Mesenchymal stem cell (in vitro differentiated cells and primary cell): ENCODE measurements around the gene HNRNPM.
A peak's percentile ranks its signal among the peaks of the same experiment; 100 is the strongest.

Experiments used
- DNase-seq: peaks from one replicate; pipeline ENCODE4 v3.0.0-alpha.2; 2013
- H2AFZ ChIP-seq: one replicate; pipeline ENCODE4 v1.6.1; 2013; ENCODE audit warnings: low read depth, mild to moderate bottlenecking, control low read depth, inconsistent platforms, low read length, moderate library complexity
- H2AK5ac ChIP-seq: 2 replicates; pipeline ENCODE4 v1.6.1; 2013; ENCODE audit warnings: low read length, moderate library complexity, mild to moderate bottlenecking, inconsistent platforms; ENCODE audit not compliant: severe bottlenecking
- H2BK120ac ChIP-seq: one replicate; pipeline ENCODE4 v1.6.1; 2013; ENCODE audit warnings: low read depth, mild to moderate bottlenecking, inconsistent platforms, low read length, moderate library complexity
- H2BK12ac ChIP-seq, 2 experiments: one replicate each; pipeline ENCODE4 v1.6.1; 2013; ENCODE audit warnings: inconsistent platforms in 2 of 2, low read length in 2 of 2, mild to moderate bottlenecking in 2 of 2, moderate library complexity in 2 of 2, control low read depth in 1 of 2
- H2BK15ac ChIP-seq: one replicate; pipeline ENCODE4 v1.6.1; 2013; ENCODE audit warnings: mild to moderate bottlenecking, low read depth, inconsistent platforms; ENCODE audit not compliant: poor library complexity, severe bottlenecking
- H2BK5ac ChIP-seq: 2 replicates; pipeline ENCODE4 v1.6.1; 2013; ENCODE audit warnings: low read depth, mild to moderate bottlenecking, low read length, control low read depth, inconsistent platforms; ENCODE audit not compliant: poor library complexity, severe bottlenecking
- H3K14ac ChIP-seq, 2 experiments: one replicate each; pipeline ENCODE4 v1.6.1; 2013; ENCODE audit warnings: inconsistent platforms in 2 of 2, low read length in 2 of 2, control low read depth in 1 of 2, mild to moderate bottlenecking in 1 of 2, moderate library complexity in 1 of 2
- H3K18ac ChIP-seq, 2 experiments: one replicate each; pipeline ENCODE4 v1.6.1; 2013; ENCODE audit warnings: inconsistent platforms in 2 of 2, low read length in 2 of 2, control low read depth in 1 of 2, low read depth in 1 of 2, mild to moderate bottlenecking in 1 of 2
- H3K23ac ChIP-seq, 2 experiments: one replicate each; pipeline ENCODE4 v1.6.1; 2013; ENCODE audit warnings: inconsistent platforms in 2 of 2, low read length in 2 of 2, mild to moderate bottlenecking in 2 of 2, moderate library complexity in 2 of 2, control low read depth in 1 of 2
- H3K27ac ChIP-seq: 2 replicates; pipeline ENCODE4 v1.5.1; 2013; ENCODE audit warnings: mild to moderate bottlenecking, moderate library complexity, low read length, control low read depth, inconsistent platforms; ENCODE audit not compliant: poor library complexity, severe bottlenecking
- H3K27me3 ChIP-seq, 2 experiments: 2 replicates each; pipeline versions ENCODE4 v1.6.1 to v1.7.0; 2013; ENCODE audit warnings: low read length in 2 of 2, mild to moderate bottlenecking in 2 of 2, moderate library complexity in 2 of 2, control low read depth in 1 of 2, inconsistent platforms in 1 of 2; ENCODE audit not compliant: control insufficient read depth in 1 of 2, insufficient read depth in 1 of 2
- H3K36me3 ChIP-seq, 2 experiments: 2 replicates each; pipeline versions ENCODE4 v1.6.1 to v1.7.0; 2013; ENCODE audit warnings: low read length in 2 of 2, control low read depth in 1 of 2, inconsistent platforms in 1 of 2, low read depth in 1 of 2, mild to moderate bottlenecking in 1 of 2; ENCODE audit not compliant: insufficient read depth in 2 of 2, control insufficient read depth in 1 of 2
- H3K4ac ChIP-seq, 2 experiments: one replicate each; pipeline ENCODE4 v1.6.1; 2013; ENCODE audit warnings: inconsistent platforms in 2 of 2, low read length in 2 of 2, mild to moderate bottlenecking in 2 of 2, moderate library complexity in 2 of 2, control low read depth in 1 of 2, low read depth in 1 of 2
- H3K4me1 ChIP-seq: 2 replicates; pipeline ENCODE4 v1.6.1; 2013; ENCODE audit warnings: low read depth, low read length, control low read depth; ENCODE audit not compliant: control insufficient read depth, insufficient read depth
- H3K4me2 ChIP-seq: 2 replicates; pipeline ENCODE4 v1.6.1; 2013; ENCODE audit warnings: low read length, mild to moderate bottlenecking, inconsistent platforms; ENCODE audit not compliant: poor library complexity, severe bottlenecking
- H3K4me3 ChIP-seq, 2 experiments: 2 replicates each; pipeline versions ENCODE4 v1.5.1 to v1.7.0; 2013; ENCODE audit warnings: low read length in 2 of 2, mild to moderate bottlenecking in 2 of 2, control low read depth in 1 of 2, low read depth in 1 of 2; ENCODE audit not compliant: insufficient read depth in 1 of 2
- H3K79me1 ChIP-seq: replicated peaks from 2 replicates; pipeline ENCODE4 v1.6.1; 2013; ENCODE audit warnings: mild to moderate bottlenecking, control low read depth, low read length, inconsistent platforms; ENCODE audit not compliant: poor library complexity, severe bottlenecking
- H3K9ac ChIP-seq: 2 replicates; pipeline ENCODE4 v1.7.0; 2013; ENCODE audit warnings: mild to moderate bottlenecking, low read length, moderate library complexity
- H3K9me3 ChIP-seq: 2 replicates; pipeline ENCODE4 v1.7.0; 2013; ENCODE audit warnings: mild to moderate bottlenecking, low read length; ENCODE audit not compliant: control insufficient read depth
- H4K8ac ChIP-seq: one replicate; pipeline ENCODE4 v1.6.1; 2013; ENCODE audit warnings: inconsistent platforms, mild to moderate bottlenecking, low read length, moderate library complexity
- H4K91ac ChIP-seq: one replicate; pipeline ENCODE4 v1.6.1; 2013; ENCODE audit warnings: mild to moderate bottlenecking, low read length, inconsistent platforms
- WGBS: methylation state at CpG from one replicate; pipeline ENCODE4 v1.1.7; 2013; ENCODE audit warnings: mixed read lengths; 5-methylcytosine and 5-hydroxymethylcytosine counted together

Gene HNRNPM

DNA sequence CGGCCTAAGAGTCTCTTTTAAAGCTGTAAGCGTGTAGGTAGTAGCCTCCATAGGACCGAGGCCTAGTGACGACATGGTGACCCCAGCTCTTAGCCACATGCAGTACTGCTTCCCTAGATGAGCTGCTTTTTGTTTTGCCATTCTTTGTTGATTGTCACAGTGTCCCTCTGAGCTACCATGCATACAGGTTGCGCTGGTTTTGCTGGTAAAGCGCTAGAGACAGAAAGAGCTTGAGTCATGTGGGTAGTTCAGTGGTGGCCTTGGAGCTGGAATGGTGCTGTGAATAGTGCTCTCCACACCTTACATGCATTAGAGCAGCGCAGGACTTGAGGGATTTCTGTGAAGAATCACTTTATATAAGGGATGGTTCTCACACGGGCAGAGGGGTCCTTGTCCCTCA is 5.1 kb downstream of the HNRNPM start:
- H2BK12ac ChIP-seq = no peak overlapping the region
- peak overlapping the region; percentile 56 for H4K8ac ChIP-seq
- no peak for DNase-seq
- H2BK5ac ChIP-seq = no peak overlapping the region
- no peak overlapping the region for H2AFZ ChIP-seq
- no peaks in the 10 kb centered on the region for H3K79me1 ChIP-seq
- H3K14ac ChIP-seq = no peak overlapping the region
- H3K9ac ChIP-seq = no peak overlapping the region
- H3K18ac ChIP-seq = no peak overlapping the region
- 91% methylated on average over 7 of the region's 8 CpGs for WGBS
- no peak overlapping the region for H2BK15ac ChIP-seq
- no peak overlapping the region for H3K4ac ChIP-seq
- H3K4me1 ChIP-seq = peaks cover 40% of the 10 kb centered on the region
- H4K91ac ChIP-seq = no peak overlapping the region
- peaks cover 6 to 16% of the 10 kb centered on the region in 2 experiments for H3K36me3 ChIP-seq
- H3K9me3 ChIP-seq = no peaks in the 10 kb centered on the region
- H3K27me3 ChIP-seq = no peaks in the 10 kb centered on the region
- H3K4me3 ChIP-seq = no peak overlapping the region
- no peak overlapping the region for H3K27ac ChIP-seq
- no peak overlapping the region for H2BK120ac ChIP-seq
- H2AK5ac ChIP-seq = no peak overlapping the region
- no peak overlapping the region for H3K23ac ChIP-seq
- no peak overlapping the region for H3K4me2 ChIP-seq

DNA sequence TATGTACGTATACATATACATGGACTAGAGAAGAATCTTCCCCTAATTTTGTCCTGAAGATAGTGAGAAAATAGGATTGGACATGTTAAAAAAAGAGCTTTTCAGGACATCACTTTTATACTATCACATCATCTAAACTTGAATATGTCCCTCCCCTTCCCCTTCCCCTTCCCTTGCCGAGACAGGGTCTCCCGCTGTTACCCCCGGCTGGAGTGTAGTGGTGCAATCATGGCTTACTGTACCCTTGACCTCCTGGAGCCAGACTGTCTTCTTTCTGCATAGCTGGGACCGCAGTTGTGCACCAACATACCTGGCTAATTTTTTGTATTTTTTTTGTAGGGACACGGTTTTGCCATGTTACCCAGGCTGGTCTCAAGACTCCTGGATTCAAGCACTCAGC is 6.6 kb downstream of the HNRNPM start:
- H3K27ac ChIP-seq = peak overlapping the region; percentile 83
- peak overlapping the region; percentile 42 for H3K9ac ChIP-seq
- H3K4me3 ChIP-seq = peak overlapping the region in 1 of 2 experiments; percentile 39
- peaks cover 43% of the 10 kb centered on the region for H3K4me1 ChIP-seq
- no peaks in the 10 kb centered on the region for H3K9me3 ChIP-seq
- H2BK15ac ChIP-seq = no peak overlapping the region
- no peak overlapping the region for H4K8ac ChIP-seq
- H4K91ac ChIP-seq = no peak overlapping the region
- H3K36me3 ChIP-seq = peaks cover 13 to 30% of the 10 kb centered on the region in 2 experiments
- 77% methylated on average over 5 of the region's 6 CpGs for WGBS
- DNase-seq = no peak
- peak overlapping the region; percentile 84 for H2AK5ac ChIP-seq
- H3K23ac ChIP-seq = no peak overlapping the region
- H3K14ac ChIP-seq = no peak overlapping the region
- H2BK12ac ChIP-seq = no peak overlapping the region
- H3K4me2 ChIP-seq = peak overlapping the region; percentile 31
- no peak overlapping the region for H2AFZ ChIP-seq
- no peaks in the 10 kb centered on the region for H3K27me3 ChIP-seq
- H2BK5ac ChIP-seq = peak overlapping the region; percentile 33
- no peak overlapping the region for H3K18ac ChIP-seq
- no peak overlapping the region for H3K4ac ChIP-seq
- no peak overlapping the region for H2BK120ac ChIP-seq
- H3K79me1 ChIP-seq = no peaks in the 10 kb centered on the region

DNA sequence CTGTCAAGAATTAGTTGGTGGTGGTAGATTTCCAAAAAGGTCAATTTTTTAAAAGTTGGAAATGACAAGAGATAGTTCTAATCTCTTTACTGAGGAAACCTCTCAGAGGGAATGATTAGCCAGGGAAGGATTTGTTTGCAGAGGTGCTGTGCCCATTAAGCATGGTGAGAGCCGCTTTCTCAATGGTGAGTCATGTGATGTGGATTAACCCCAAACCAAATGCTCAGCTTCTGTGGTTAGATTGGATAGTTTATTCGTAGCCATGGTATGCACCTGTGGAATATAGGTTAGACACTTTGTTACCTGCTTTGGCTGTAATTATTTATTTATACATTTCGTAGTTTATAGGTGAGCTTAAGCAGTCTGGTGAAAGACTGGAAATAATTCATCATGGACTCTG is 7.1 kb downstream of the HNRNPM start:
- Histone ChIP-seq H3K27ac (peak overlapping the region; percentile 83), H2BK5ac (no peak overlapping the region), H3K4ac (no peak overlapping the region), H4K91ac (no peak overlapping the region), H3K4me2 (peak overlapping the region; percentile 31), H3K14ac (no peak overlapping the region), H2BK15ac (no peak overlapping the region), H3K18ac (no peak overlapping the region), H2BK12ac (no peak overlapping the region), H3K9me3 (no peaks in the 10 kb centered on the region), H3K27me3 (no peaks in the 10 kb centered on the region), H4K8ac (no peak overlapping the region), H3K4me1 (peaks cover 41% of the 10 kb centered on the region), H3K23ac (no peak overlapping the region), H3K9ac (peak overlapping the region; percentile 42), H2BK120ac (no peak overlapping the region), H3K36me3 (peaks cover 17 to 30% of the 10 kb centered on the region in 2 experiments), H2AFZ (no peak overlapping the region), H2AK5ac (no peak overlapping the region), H3K4me3 (peak overlapping the region in 1 of 2 experiments; percentile 39), H3K79me1 (no peaks in the 10 kb centered on the region)
- DNase-seq = peak; percentile 61
- WGBS = 35% methylated on average over 3 of the region's 3 CpGs

DNA sequence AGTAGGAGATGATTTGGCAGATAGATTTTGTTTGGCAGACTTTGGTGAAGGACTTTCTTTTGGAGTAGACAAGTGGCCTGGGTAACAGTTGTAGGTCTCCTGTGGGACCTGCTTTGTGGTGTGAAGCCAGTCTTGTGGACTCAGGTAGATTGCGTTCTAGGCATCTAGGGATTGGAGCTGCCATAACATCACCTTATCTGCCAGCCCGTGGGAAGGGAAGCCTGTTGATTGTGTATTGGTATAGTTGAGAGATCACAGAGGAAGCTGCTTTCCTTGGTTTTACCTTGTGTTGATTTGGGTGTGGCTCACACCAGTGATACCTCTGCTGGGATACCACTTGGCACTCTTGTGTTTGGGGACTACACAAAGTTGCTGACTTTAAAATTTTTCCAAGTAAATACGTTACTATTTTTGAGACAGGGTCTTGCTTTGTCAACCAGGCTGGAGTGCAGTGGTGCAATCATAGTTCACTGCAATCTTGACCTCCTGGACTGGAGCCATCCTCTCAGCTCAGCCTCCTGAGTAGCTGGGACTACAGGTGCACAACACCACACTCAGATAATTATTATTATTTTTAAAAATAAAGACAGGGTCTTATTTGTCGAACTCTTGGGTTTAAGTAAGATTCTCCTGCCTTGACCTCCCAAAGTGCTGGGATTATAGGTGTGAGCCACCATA is 7.8 kb downstream of the HNRNPM start:
- H2BK120ac ChIP-seq = no peak overlapping the region
- no peak overlapping the region for H3K18ac ChIP-seq
- no peak overlapping the region for H3K4ac ChIP-seq
- H3K4me2 ChIP-seq = no peak overlapping the region
- no peak overlapping the region for H3K14ac ChIP-seq
- H3K9me3 ChIP-seq = no peaks in the 10 kb centered on the region
- H3K9ac ChIP-seq = no peak overlapping the region
- H2AFZ ChIP-seq = no peak overlapping the region
- no peak overlapping the region for H3K23ac ChIP-seq
- H3K36me3 ChIP-seq = peaks cover 12 to 30% of the 10 kb centered on the region in 2 experiments
- H2BK15ac ChIP-seq = no peak overlapping the region
- H4K8ac ChIP-seq = no peak overlapping the region
- no peak overlapping the region for H2BK5ac ChIP-seq
- H3K4me1 ChIP-seq = peaks cover 38% of the 10 kb centered on the region
- H4K91ac ChIP-seq = no peak overlapping the region
- H3K4me3 ChIP-seq = no peak overlapping the region
- H3K27me3 ChIP-seq = no peaks in the 10 kb centered on the region
- peak overlapping the region; percentile 9 for H3K27ac ChIP-seq
- peak overlapping the region; percentile 4 for H2AK5ac ChIP-seq
- H3K79me1 ChIP-seq = no peaks in the 10 kb centered on the region
- WGBS = 85% methylated on average over 4 of the region's 4 CpGs
- H2BK12ac ChIP-seq = no peak overlapping the region
- no peak for DNase-seq
